Smooth muscle cell of the brain vasculature (primary cell): ENCODE data around the gene CST3.

Experiments
- DNase-seq: peaks from one replicate; pipeline ENCODE4 v3.0.0-alpha.2; 2012; ENCODE audit warnings: low read depth, low spot score

CST3 gene

GRCh38 chr20:23602699-23603098, 35.1 kb downstream of the CST3 start:
- DNase-seq = no peak

GRCh38 chr20:23602241-23602640, 35.5 kb downstream of the CST3 start:
- no peak for DNase-seq

- no peak for DNase-seq
Observed at GRCh38 chr20:23601715-23602114, 36.0 kb downstream of the CST3 start.

- DNase-seq = no peak
Observed at GRCh38 chr20:23598481-23598880, 39.3 kb downstream of the CST3 start.

- DNase-seq = no peak
Observed at GRCh38 chr20:23596579-23597250, 41.0 kb downstream of the CST3 start.

- DNase-seq = no peak
Observed at GRCh38 chr20:23595941-23596340, 41.8 kb downstream of the CST3 start.

GRCh38 chr20:23588434-23589403, 49.0 kb downstream of the CST3 start:
- no peak for DNase-seq

GRCh38 chr20:23587631-23588030, 50.1 kb downstream of the CST3 start:
- DNase-seq = no peak

GRCh38 chr20:23586735-23587525, 50.8 kb downstream of the CST3 start:
- no peak for DNase-seq

- no peak for DNase-seq
Observed at GRCh38 chr20:23585808-23586734, 51.7 kb downstream of the CST3 start.

GRCh38 chr20:23585449-23585807, 52.3 kb downstream of the CST3 start:
- no peak for DNase-seq

GRCh38 chr20:23584434-23585199, 53.1 kb downstream of the CST3 start:
- DNase-seq = no peak
